ENCODE results near the gene AXL.
A peak's percentile ranks its signal among the peaks of the same experiment; 100 is the strongest.
"Not testable (repeated sequence)": the region's sequence is repeated elsewhere in the genome, so short reads cannot be mapped to it uniquely, and the experiment has no call there.

The AXL gene

DNA sequence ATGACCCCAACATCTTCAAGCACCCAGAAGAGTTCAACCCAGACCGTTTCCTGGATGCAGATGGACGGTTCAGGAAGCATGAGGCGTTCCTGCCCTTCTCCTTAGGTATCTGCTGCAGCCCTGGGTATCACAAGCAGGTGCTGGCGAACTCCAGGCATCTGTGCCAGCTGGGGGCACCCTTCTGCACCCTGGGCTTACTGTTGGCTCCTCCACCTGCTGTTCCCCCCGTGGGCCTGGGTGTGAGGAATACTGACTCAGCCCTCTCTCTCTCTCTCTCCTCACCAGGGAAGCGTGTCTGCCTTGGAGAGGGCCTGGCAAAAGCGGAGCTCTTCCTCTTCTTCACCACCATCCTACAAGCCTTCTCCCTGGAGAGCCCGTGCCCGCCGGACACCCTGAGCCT, 13.0 kb upstream of the AXL start:
- DNase-seq: no peak

DNA sequence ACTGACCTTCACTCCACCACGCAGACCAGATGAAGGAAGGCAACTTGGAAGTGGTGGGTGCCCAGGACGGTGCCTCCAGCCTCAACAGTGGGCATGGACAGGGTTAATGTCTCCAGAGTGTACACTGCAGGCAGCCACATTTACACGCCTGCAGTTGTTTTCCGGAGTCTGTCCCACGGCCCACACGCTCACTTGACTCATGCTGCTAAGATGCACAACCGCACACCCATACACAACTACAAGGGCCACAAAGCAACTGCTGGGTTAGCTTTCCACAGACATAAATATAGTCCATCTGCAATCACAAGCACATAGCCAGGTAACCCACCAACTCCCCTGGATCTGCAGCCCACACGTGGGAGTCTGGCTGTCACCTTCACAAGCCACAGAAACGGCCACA, 12.6 kb upstream of the AXL start:
- DNase-seq: no peak

DNA sequence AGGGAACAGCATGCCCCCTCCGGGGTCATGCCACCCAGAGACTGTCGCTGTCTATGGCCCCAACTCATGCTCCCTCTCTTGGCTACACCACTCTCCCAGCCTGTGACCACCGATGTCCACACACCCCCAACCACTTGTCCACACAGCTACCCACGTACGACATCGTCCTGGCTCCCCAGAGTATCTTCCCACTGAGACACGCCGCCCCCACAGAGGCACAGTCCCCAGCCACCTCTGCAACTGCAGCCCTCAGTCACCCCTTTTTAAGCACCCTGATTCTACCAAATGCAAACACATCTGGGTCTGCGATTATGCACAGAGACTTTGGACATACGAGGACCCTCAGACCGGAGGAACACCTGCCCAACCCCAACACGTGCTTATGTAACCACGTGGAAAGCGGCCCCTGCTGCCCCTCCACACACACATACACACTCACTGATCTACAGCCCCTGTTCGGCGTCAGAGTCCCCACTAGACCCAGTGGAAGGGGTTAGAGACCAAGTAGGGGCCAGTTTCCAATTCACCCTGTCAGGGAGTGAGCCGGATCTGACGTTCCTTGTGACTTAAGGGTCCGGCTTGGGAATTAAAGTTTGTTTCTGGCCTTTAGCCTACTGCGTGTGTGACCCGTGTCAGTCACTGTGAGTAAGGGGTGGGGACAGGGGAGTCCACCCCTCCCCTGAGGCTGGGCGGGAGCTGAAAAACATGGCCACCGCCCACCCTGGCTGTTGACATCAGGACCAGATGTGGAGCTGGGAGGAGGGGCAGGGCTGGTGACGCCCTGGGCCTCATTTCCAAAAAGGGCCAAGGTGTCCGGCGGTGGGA, 11.9 kb upstream of the AXL start:
- no peak for DNase-seq

DNA sequence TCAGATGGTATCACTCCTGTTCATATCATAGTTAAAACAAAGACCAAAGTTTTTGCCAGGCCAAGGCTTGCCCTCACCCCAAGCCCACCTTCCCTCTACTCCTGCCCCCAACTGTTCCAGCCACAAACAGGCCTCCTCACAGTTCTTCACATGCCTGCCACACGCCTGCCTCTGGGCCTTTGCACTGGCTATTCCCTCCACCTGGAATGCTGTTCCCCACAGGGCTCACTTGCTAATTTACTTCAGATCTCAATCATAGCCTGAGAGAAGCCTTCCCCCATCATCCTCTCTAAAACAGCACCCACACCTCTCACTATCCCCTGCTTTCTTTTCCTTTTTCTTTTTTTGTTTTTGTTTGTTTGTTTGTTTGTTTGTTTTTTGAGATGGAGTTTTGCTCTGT, 4.9 kb upstream of the AXL start:
- no peak for DNase-seq

DNA sequence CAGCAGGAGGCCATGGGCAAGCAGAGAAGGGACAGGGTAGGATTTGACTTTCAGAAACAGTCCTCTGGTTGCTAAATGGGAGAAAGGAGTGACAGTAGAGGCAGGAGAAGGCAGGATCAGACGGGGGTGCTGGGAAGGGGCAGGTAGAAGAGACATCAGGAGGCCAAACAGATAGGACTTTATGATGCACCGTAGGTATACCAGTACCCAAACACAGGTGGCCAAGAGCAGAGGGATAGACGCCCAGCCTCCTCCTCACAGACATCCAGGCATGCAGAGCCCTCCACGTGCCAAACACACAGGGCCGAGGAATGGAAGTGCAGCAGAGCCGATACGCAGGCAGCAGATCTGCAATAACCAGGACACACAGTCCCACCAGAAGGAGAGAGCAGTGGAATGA, 1.3 kb upstream of the AXL start:
- no peak for DNase-seq

DNA sequence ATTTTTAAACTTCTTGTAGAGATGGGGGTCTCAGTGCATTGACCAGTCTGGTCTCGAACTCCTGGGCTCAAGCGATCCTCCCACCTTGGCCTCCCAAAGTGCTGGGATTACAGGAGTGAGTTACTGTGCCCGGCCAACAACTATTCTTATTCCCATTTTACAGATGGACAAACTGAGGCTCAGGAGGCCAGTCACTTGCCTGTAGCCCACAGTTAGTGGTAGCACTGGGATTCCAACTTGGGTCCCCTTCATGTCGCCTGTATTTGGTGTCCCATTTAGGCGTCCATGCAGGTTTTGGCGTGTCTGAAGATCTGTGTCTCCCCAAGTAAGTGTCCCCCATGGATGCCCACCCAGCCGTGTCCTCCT, 791 bp upstream of the AXL start:
- DNase-seq: no peak

DNA sequence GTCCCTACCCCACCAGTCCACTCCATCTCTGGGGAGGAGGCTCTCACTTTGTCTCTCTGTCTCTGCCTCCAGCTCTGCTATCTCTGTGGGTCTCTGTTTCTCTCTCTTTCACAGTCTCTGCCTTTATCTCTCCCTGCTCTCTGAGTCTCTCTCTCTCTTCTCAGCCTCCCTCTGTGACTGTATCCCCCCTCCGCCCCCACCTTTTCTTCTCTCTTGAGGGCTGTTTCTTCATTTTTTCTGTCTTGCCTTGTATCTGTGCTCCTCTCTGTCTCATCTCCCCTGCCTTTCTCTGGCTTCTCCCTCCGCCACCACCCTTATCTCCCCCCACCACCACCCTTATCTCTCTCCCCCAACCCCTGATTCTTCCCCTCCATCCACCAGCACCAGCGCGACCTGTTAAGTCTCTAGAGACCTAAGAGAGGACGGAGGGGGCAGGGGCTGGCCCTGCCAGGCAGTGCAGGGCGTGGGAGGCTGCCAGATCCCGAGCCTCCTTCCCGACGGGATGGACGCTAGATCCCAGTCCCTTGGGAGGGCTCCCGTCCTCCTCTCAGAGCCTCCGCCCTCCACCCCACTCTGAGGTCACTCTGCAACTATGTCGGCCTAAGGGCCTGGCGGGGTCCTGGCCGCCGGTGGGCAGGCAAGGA, 1.0 kb downstream of the AXL start:
- DNase-seq: peak; percentile 12

DNA sequence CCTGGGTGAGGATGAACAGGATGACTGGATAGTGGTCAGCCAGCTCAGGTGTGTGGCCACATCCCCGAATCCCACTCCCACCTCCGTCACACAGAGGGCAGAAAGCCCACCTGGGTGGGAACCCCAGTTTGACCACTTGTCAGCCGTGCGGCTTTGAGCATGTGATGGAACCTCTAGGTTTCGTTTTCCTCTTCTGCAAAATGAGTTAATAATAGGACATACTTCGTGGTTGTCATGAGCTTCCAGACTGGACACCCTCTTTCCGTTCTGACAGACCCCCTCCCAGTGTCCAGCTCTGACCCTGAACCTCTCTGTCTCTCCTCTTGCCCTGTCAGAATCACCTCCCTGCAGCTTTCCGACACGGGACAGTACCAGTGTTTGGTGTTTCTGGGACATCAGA, 1.8 kb downstream of the AXL start:
- DNase-seq: no peak

DNA sequence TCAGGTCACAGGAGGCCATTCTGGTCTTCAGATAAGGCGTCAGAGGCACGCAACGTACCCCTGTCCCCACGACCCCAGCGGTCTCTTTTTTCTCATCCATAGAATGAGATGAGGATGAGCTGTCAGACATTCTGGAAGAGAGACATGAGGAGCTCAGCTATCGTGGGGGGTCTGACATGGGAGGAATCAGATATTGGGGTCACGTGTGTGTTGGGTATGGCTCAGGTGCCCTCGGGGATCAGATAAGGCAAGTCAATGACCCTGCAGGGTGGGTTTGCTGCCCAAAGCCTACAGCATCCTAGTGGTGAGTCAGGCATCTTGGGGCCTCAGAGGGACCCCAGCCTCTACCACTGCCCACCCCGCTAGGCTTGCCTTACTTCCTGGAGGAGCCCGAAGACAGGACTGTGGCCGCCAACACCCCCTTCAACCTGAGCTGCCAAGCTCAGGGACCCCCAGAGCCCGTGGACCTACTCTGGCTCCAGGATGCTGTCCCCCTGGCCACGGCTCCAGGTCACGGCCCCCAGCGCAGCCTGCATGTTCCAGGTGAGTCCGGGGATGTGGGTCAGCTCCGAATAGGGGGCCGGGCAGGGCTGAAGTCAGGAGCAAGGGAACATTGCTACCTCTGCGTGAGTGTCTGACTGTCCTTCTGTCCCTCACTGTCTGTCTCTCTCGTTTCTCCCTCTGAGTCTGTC, 2.6 kb downstream of the AXL start:
- no peak for DNase-seq

DNA sequence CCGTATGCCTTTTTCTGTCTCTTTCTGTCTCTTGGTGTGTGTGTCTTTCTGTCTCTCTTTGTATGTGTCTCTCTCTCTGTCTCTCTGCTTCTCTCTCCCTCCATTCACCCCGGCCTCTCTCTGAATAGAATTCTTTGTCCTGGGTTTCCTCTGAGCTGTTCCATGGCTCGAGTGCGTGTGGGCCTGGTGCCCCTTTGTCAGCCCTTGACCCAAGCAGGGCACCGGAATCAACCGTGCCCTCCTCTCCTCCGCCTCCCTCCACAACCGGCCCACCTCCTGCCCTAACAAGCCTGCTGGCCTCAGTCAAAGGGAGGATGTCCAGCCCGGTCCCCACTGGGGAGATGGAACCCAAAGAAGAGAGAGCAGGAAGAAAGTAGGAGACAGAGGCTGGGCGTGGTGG, 3.2 kb downstream of the AXL start:
- no peak for DNase-seq

DNA sequence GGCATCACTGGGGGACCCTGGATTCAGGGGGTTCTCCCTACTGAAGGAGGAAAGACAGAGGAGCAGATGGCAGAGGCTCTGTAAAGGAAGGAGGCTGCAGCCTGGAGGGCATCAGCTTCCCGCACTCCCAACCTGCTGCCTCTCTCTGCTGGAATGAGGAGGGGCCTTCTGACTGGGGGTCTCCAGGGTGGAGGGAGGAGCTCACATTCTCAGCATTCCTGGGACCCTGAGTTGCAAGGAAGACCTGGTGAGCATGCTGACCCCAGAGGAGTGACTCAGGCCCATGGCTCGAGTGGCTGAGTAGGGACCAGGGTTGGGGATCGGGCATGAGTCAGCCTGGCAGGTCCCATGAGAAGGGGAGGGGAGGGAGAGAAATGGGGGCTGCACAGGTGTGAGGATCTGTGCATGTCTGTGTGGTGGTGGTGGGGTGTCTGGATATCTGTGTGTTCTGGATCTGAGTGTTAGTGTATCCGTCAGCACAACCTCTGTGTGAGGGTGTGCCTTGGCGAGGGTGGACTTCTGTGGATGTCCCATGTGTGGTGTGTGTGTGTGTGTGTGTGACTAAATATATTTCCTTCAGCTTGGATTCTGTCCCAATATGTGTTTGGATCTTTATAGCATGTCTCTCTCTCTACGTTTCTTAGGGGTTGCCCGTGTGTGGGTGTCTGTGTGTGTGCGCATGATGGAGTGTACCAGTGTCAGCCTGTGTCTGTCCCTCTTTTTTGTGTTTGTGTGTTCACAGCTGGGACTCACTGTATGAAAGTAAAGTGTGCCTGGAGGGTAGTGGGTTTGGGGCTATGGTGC, 4.6 kb downstream of the AXL start:
- DNase-seq: peak; percentile 16

DNA sequence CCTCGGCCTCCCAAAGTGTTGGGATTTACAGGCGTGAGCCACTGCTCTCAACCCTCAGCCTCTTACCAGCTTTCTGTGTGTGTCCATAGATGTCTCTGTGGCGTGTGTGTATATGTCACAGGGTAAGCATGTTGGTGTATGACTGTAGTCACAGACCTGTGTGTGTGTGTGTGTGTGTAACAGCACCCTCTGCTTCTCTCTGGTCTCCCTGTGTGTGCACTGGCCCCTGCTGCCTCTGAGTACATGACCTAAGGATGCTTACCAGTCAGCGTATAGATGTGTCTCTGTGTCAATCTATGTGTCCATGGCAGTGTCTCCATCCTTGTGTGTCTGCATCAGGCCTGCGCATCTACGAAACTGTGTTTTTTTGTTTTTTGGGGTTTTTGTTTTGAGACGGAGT, 5.6 kb downstream of the AXL start:
- no peak for DNase-seq

DNA sequence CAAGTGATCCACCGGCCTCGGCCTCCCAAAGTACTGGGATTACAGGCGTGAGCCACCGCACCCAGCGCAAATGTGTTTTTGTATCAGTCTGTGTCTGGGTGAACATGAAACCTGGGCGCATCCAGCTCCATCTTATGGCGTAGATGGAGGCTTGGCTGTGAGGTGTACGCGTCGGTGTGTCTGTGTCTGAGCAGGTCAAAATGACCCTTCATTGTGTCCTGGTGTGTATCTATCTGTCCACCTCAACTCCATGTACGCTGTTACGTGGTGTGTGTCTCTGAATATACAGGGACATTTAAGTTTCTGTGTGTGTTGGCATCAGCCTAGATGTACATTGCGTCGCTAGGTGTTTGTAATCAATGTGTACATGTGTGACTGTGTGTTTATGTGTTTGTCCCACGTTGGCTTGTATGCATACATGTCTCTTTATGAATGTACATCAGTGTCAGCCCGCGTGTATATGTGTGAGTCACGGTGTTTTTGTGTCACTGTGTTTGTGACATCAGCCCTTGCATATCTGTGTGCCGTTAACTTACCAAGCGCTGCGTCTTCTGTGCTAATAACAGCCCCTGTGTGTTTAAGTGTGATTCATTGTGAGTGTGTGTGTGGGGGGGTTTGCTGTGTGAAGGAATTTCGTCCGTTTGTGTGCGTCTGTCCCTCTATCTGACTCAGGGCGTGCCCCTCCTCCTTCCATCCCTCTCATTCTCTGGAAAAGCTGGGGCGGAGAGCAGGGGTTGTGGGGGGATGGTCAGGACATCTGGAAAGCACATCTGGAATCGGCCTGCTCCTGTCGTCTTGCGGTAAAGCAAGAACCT, 6.4 kb downstream of the AXL start:
- DNase-seq: no peak

DNA sequence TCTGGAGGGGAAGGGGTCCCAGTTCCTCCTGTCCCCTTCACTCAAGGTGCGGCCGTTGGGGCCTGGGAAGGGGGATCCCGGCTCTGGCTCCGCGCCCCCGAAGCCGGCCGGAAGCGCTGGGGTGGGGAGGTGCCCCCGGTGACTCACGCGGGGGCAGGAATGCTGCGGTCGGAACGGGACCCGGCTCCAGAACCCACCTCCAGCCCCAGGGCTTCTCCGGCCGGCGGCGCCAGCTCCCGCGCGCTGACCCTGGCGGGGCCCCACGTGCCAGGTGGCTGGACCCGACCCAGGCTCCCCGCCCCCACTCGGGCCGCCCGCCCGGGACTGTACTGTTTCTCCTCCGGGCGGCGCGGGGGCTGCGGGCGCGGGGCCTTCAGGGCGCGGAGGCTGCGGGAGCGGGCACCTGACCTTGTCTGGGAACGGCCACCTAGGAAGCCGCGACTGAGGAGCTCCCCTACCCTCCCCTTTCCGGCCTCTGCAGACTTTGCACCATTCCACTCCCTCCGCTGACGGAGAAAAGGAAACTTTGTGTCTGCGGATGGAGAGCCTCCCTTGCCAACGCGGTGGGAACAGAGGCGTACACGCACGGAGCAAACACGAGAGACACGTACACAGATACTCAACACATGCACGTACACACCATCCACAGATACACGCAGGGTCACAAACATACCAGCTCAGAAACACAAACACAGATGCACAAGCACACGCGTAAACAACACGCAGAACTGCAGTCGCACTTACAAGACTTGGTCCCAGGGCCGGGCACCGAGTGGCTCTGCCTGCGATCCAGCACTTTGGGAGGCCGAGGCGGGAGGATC, 7.2 kb downstream of the AXL start:
- DNase-seq: peak; percentile 84

DNA sequence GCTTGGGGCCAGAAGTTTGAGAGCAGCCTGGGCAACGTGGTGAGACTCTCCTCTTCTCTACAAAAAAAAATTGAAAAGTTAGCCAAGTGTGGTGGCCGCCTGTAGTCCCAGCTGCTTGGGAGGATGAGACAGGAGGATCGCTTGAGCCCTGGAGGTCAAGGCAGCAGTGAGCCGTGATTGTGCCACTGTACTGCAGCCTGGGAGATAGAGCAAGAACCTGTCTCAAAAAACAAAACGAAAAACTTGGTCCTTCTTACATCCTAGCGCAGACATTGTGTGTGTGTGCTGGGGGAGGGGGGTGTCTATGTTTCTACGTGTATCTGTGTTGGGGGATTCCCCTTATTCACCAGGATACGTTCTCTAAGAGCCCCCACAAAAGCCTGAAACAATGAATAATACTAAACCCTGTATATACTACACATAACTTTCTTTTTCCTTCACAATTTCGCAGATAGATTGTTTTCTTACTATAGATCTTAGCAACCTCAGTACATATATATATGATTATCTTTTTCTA, 7.9 kb downstream of the AXL start:
- no peak for DNase-seq

DNA sequence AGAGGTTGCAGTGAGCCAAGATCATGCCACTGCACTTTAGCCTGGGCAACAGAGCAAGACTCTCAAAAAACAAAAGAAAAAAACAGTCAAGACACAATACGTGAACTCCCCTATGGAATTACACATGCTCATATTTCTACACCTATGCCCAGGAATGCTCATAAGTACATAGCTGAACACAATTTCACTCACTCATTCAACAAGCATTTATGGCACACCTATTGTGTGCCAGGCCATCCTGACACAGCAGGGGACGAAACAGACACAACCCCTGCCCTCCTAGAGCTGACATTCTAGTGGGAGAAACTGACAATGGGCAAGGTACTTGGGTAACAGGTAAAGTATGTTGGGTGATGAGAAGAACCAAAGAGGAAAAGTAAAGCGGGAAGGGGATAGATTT, 9.5 kb downstream of the AXL start:
- no peak for DNase-seq

DNA sequence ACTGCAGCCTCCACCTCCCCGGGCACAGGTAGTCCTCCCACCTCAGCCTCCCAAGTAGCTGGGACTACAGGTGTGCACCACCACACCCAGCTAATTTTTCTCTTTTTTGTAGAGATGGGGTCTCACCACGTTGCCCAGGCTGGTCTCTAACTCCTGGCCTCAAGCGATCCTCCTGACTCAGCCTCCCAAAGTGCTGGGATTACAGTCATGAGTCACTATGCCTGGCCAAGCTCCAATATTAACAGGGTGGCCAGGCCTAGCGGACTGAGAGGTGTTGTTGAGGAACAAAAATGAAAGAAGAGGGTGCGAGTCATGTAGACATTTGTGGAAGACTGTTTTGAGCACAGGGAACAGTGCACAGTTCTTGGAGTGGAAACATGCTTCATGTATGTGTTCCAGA, 10.3 kb downstream of the AXL start:
- DNase-seq: not testable (repeated sequence)

DNA sequence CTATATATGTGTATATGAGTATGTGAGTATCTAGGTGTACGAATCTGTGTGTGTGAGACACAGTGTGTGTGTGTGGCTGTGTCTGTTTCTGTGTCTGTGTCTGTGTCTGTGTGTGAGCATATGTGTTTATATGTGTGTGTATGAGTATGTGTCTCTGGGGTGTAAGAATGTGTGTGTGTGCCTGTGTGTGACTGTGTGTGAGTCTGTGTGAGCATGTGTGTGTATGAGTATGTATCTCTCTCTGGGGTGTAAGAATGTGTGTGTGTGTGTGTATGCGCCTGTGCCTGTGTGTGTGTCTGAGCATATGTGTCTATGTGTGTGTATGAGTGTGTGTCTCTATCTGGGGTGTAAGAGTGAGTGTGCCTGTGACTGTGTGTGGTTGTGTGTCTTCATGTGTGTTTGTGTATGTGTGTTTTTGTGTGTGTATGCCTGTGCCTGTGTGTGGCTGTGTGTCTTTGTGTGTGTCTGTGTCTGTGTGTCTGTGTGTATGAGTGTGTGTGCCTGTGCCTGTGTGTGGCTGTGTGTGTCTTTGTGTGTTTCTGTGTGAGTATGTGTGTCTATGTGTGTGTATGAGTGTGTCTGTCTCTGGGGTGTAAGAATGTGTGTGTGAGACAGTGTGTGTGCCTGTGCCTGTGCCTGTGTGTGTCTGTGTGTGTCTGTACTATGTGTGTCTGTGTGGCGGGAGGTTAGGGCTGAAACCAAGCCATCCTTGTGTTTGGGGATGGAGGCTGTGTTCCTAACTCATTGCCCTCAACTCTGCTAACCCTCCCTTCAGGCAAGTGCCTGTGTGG, 11.2 kb downstream of the AXL start:
- no peak for DNase-seq

DNA sequence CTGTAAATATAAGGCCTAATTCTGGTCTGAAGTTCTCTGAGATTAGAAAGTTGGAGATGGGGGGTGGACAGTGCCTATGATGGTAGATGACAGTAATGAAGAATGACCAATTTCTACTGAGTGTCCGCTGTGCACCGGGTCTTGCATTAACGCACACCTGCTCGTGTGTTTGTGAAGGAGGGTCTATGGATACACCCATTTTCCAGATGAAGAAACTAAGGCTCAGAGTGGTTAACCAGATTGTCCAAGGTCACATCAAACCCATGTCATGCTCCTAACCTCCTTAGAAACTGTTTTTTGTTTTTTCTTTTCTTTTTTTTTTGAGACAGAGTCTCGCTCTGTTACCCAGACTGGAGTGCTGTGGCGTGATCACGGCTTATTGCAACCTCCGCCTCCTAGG, 13.7 kb downstream of the AXL start:
- DNase-seq: no peak

DNA sequence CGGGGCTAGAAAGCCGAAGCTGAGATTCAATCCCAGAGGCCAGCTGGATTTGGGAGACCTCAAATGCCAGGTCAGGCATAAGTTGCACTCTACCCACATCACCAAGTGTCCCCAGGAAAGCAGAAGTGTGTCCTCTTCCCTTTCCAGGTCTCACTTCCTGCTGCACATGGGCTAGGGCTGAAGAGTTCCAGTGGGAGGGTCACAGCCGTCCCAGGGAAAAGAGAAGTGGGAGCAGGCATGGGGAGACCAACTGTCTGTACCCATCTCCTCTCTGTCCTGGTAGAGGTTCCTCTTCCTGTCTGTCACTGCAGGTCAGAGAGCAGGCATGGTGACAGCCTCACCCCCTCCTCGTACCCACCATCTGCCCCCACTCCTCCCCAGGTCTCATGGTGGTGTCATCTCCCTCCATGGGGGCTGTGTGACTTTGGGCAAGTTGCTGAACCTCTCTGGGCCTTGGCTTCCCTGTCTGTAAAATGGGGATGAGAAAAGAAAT, 14.8 kb downstream of the AXL start:
- DNase-seq: no peak

Measured in right kidney (tissue), 1 donor.